Liver (tissue), 9 donors: Measurements from ENCODE around the gene RABL3. TPM values are rescaled to one million over a fixed set of nuclear protein-coding genes. Genes with fewer than 3 reads are reported as not detected.

Experiments used
- DNase-seq: peaks from one replicate; pipeline ENCODE4 v3.0.0-alpha.2; 2017; ENCODE audit warnings: low spot score
- H3K27ac ChIP-seq, 2 donors: one replicate each; pipeline ENCODE4 v1.7.0; 2013; ENCODE audit warnings: inconsistent platforms in 2 of 2, low read length in 2 of 2, control low read depth in 1 of 2, low read depth in 1 of 2, mild to moderate bottlenecking in 1 of 2
- H3K27me3 ChIP-seq, 4 donors: one replicate each; pipeline versions ENCODE4 v1.6.1 to v1.7.0; 2013; ENCODE audit warnings: low read length in 3 of 4, inconsistent platforms in 1 of 4, mild to moderate bottlenecking in 1 of 4, moderate library complexity in 1 of 4; ENCODE audit not compliant: control insufficient read depth in 4 of 4, insufficient read depth in 4 of 4
- H3K36me3 ChIP-seq, 4 donors: one replicate each; pipeline versions ENCODE4 v1.6.1 to v1.7.0; 2013; ENCODE audit warnings: low read length in 3 of 4, mild to moderate bottlenecking in 3 of 4, low read depth in 1 of 4, moderate library complexity in 1 of 4; ENCODE audit not compliant: control insufficient read depth in 4 of 4, insufficient read depth in 3 of 4
- H3K4me1 ChIP-seq, 4 donors: one replicate each; pipeline versions ENCODE4 v1.6.1 to v1.7.0; 2013; ENCODE audit warnings: low read length in 3 of 4, mild to moderate bottlenecking in 3 of 4, moderate library complexity in 1 of 4; ENCODE audit not compliant: control insufficient read depth in 4 of 4, insufficient read depth in 4 of 4
- H3K4me3 ChIP-seq, 3 donors: one replicate each; pipeline versions ENCODE4 v1.6.1 to v1.7.0; 2013; ENCODE audit warnings: low read length in 3 of 3, control low read depth in 1 of 3, low read depth in 1 of 3, mild to moderate bottlenecking in 1 of 3
- H3K9ac ChIP-seq, 2 donors: one replicate each; pipeline ENCODE4 v1.7.0; 2013; ENCODE audit warnings: low read length in 2 of 2, mild to moderate bottlenecking in 2 of 2, moderate library complexity in 2 of 2, control low read depth in 1 of 2, low read depth in 1 of 2
- H3K9me3 ChIP-seq, 4 donors: one replicate each; pipeline versions ENCODE4 v1.6.1 to v1.7.0; 2013; ENCODE audit warnings: low read length in 3 of 4; ENCODE audit not compliant: control insufficient read depth in 4 of 4
- FOXA1 ChIP-seq: IDR thresholded peaks from 2 replicates; pipeline ENCODE4 v1.6.1; 2016; ENCODE audit warnings: antibody characterized with exemption
- FOXA2 ChIP-seq: IDR thresholded peaks from 2 replicates; pipeline ENCODE4 v1.6.1; 2016; ENCODE audit warnings: antibody characterized with exemption
- GABPA ChIP-seq, 2 donors: IDR thresholded peaks in 1 of 2; conservative IDR thresholded peaks in 1 of 2; 2 replicates each; pipeline ENCODE4 v1.6.1; 2016; ENCODE audit warnings: antibody characterized with exemption in 2 of 2, mild to moderate bottlenecking in 1 of 2, moderate library complexity in 1 of 2
- HNF4A ChIP-seq, 2 donors: conservative IDR thresholded peaks; 2 replicates each; pipeline ENCODE4 v1.6.1; 2016; ENCODE audit warnings: antibody characterized with exemption in 2 of 2, mild to moderate bottlenecking in 2 of 2
- JUND ChIP-seq, 2 donors: IDR thresholded peaks; 2 replicates each; pipeline ENCODE4 v1.6.1; 2016; ENCODE audit warnings: antibody characterized with exemption in 2 of 2
- MAX ChIP-seq: IDR thresholded peaks from 2 replicates; pipeline ENCODE4 v1.6.1; 2016; ENCODE audit warnings: antibody characterized with exemption
- RAD21 ChIP-seq, 2 donors: IDR thresholded peaks; 2 replicates each; pipeline ENCODE4 v1.6.1; 2016; ENCODE audit warnings: antibody characterized with exemption in 2 of 2, mild to moderate bottlenecking in 2 of 2
- RXRA ChIP-seq, 2 donors: IDR thresholded peaks; 2 replicates each; pipeline ENCODE4 v1.6.1; 2017 to 2018; ENCODE audit warnings: antibody characterized with exemption in 2 of 2, mild to moderate bottlenecking in 1 of 2
- SP1 ChIP-seq: IDR thresholded peaks from 2 replicates; pipeline ENCODE4 v1.6.1; 2018; ENCODE audit warnings: antibody characterized with exemption, mild to moderate bottlenecking
- YY1 ChIP-seq: IDR thresholded peaks from 2 replicates; pipeline ENCODE4 v1.6.1; 2016; ENCODE audit warnings: antibody characterized with exemption, mild to moderate bottlenecking
- WGBS: extraction: QIAGEN DNeasy Blood & Tissue Kit; methylation state at CpG from one replicate; pipeline ENCODE4 v1.1.7; 2013; 5-methylcytosine and 5-hydroxymethylcytosine counted together
- polyA plus RNA-seq, 2 donors: library from polyadenylated mRNA; stranded (reverse) in 1 of 2; unstranded in 1 of 2; fragments of 200-250 nt in 1 of 2; fragments of >200 nt in 1 of 2; fragmentation: Nextera tagmentation in 1 of 2; extraction: Ambion mirVana in 1 of 2; gene quantifications; one replicate each; pipeline versions ENCODE4 v1.2.1 to v1.2.3, GENCODE V29; 2013 to 2015
- total RNA-seq, 2 donors: library from RNA; depleted of rRNA; stranded (reverse); fragments of >200 nt; gene quantifications; one replicate each; pipeline ENCODE4 v1.2.3, GENCODE V29; 2014
- TF ChIP-seq, protein P1 (sequence below): IDR thresholded peaks from 2 replicates; pipeline ENCODE4 v1.6.1; 2016; ENCODE audit warnings: antibody characterized with exemption, mild to moderate bottlenecking
- TF ChIP-seq, protein P2 (sequence below): IDR thresholded peaks from 2 replicates; pipeline ENCODE4 v1.6.1; 2016; ENCODE audit warnings: antibody characterized with exemption
- TF ChIP-seq, protein P3 (sequence below): IDR thresholded peaks from 2 replicates; pipeline ENCODE4 v1.6.1; 2016; ENCODE audit warnings: antibody characterized with exemption
- donor health status: healthy.
- donor health status: healthy.
- donor health status: healthy.
- donor health status: healthy.
- donor health status: healthy.

RABL3 gene
- total and polyA plus RNA-seq, 4 donors, result 8.6 to 14.1 (median 13.1) TPM

- TF ChIP-seq, protein P1, sequence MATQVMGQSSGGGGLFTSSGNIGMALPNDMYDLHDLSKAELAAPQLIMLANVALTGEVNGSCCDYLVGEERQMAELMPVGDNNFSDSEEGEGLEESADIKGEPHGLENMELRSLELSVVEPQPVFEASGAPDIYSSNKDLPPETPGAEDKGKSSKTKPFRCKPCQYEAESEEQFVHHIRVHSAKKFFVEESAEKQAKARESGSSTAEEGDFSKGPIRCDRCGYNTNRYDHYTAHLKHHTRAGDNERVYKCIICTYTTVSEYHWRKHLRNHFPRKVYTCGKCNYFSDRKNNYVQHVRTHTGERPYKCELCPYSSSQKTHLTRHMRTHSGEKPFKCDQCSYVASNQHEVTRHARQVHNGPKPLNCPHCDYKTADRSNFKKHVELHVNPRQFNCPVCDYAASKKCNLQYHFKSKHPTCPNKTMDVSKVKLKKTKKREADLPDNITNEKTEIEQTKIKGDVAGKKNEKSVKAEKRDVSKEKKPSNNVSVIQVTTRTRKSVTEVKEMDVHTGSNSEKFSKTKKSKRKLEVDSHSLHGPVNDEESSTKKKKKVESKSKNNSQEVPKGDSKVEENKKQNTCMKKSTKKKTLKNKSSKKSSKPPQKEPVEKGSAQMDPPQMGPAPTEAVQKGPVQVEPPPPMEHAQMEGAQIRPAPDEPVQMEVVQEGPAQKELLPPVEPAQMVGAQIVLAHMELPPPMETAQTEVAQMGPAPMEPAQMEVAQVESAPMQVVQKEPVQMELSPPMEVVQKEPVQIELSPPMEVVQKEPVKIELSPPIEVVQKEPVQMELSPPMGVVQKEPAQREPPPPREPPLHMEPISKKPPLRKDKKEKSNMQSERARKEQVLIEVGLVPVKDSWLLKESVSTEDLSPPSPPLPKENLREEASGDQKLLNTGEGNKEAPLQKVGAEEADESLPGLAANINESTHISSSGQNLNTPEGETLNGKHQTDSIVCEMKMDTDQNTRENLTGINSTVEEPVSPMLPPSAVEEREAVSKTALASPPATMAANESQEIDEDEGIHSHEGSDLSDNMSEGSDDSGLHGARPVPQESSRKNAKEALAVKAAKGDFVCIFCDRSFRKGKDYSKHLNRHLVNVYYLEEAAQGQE, result peak; percentile 93
Observed at GRCh38 chr3:120682095-120682681, 60.1 kb downstream of the RABL3 start, which contains the start of gene HGD (continued).

DNA sequence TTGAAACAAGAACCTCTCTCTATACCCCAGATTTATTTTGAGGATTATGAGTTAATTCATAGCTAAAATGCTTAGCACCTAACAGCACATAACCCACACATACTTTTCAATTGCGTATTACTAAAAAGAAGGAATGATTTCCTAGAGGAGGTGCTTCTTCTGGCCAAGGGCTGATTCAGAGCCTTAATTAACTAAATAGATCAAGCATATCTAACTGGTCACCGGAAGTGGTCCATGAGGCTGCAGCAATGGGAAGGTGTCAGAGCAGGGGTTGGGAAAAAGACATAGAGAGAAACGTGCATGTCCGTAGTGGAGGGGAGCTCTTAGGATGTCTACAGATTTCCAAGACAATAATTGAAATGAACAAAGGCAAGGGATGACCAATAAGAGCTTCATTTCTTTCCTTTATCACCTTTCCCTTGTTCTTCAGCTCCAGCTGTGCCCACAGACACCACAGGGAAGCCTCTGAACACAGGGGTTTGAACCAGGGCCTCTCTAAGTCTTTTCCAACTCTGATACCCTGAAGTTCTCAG lies 60.7 kb downstream of the RABL3 start:
- H3K36me3 ChIP-seq, result peaks cover 0 to 2% (median under 1%) of the 10 kb centered on the region in 4 donors
- peaks cover 4 to 43% (median 23%) of the 10 kb centered on the region in 4 donors for H3K4me1 ChIP-seq
- no peaks in the 10 kb centered on the region for H3K9me3 ChIP-seq
- peak overlapping the region; percentile 88 to 96 for H3K27ac ChIP-seq
- 38% methylated on average over 4 of the region's 4 CpGs for WGBS
- H3K27me3 ChIP-seq, result no peaks in the 10 kb centered on the region
- DNase-seq, result no peak
- peak overlapping the region; percentile 97 to 100 for H3K9ac ChIP-seq
- H3K4me3 ChIP-seq, result peak overlapping the region; percentile 74 to 96 (median 93)
- TF ChIP-seq RAD21 (IDR thresholded peaks at IDR 0.05), result no peak
- TF ChIP-seq, protein P2, sequence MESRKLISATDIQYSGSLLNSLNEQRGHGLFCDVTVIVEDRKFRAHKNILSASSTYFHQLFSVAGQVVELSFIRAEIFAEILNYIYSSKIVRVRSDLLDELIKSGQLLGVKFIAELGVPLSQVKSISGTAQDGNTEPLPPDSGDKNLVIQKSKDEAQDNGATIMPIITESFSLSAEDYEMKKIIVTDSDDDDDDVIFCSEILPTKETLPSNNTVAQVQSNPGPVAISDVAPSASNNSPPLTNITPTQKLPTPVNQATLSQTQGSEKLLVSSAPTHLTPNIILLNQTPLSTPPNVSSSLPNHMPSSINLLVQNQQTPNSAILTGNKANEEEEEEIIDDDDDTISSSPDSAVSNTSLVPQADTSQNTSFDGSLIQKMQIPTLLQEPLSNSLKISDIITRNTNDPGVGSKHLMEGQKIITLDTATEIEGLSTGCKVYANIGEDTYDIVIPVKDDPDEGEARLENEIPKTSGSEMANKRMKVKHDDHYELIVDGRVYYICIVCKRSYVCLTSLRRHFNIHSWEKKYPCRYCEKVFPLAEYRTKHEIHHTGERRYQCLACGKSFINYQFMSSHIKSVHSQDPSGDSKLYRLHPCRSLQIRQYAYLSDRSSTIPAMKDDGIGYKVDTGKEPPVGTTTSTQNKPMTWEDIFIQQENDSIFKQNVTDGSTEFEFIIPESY, result no peak
- TF ChIP-seq FOXA1, result no peak
- TF ChIP-seq FOXA2, result no peak
- TF ChIP-seq MAX, result no peak

GRCh38 chr3:120681018-120681417 lies 61.3 kb downstream of the RABL3 start:
- TF ChIP-seq, protein P3, sequence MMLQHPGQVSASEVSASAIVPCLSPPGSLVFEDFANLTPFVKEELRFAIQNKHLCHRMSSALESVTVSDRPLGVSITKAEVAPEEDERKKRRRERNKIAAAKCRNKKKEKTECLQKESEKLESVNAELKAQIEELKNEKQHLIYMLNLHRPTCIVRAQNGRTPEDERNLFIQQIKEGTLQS, result no peak
- no peak for TF ChIP-seq MAX
- TF ChIP-seq, protein P1, result no peak
- TF ChIP-seq HNF4A (conservative IDR thresholded peaks at IDR 0.05), result no peak
- no peak for TF ChIP-seq YY1
- TF ChIP-seq GABPA (IDR thresholded peaks at IDR 0.05 in 1 of 2, conservative IDR thresholded peaks at IDR 0.05 in 1 of 2), result no peak
- TF ChIP-seq FOXA2, result no peak
- no peak for TF ChIP-seq RXRA (IDR thresholded peaks at IDR 0.05)
- no peak for TF ChIP-seq JUND (IDR thresholded peaks at IDR 0.05)
- TF ChIP-seq, protein P2, result no peak
- no peak for TF ChIP-seq SP1
- no peak for TF ChIP-seq FOXA1
- peak overlapping the region; percentile 88 to 96 for H3K27ac ChIP-seq
- H3K27me3 ChIP-seq, result no peaks in the 10 kb centered on the region
- H3K36me3 ChIP-seq, result peaks cover 0 to 8% (median 3%) of the 10 kb centered on the region in 4 donors
- peak overlapping the region; percentile 97 to 100 for H3K9ac ChIP-seq
- H3K9me3 ChIP-seq, result no peaks in the 10 kb centered on the region
- 39% methylated on average over 2 of the region's 2 CpGs for WGBS
- peaks cover 4 to 47% (median 23%) of the 10 kb centered on the region in 4 donors for H3K4me1 ChIP-seq
- DNase-seq, result no peak
- peak overlapping the region; percentile 74 to 96 (median 93) for H3K4me3 ChIP-seq
